SK-N-SH (cell line): ENCODE data around the gene ZNF610. TPM values are rescaled to one million over a fixed set of nuclear protein-coding genes. Genes with fewer than 3 reads are reported as not detected.

Experiments used
- CTCF ChIA-PET: fragments of 300-600, 350-600 bp; formaldehyde crosslinking; extraction: SDS; loops from one replicate; lab custom pipeline; 2021; lab: Yijun Ruan, JAX
- POLR2A ChIA-PET: fragments of 350-600 bp; sonication (Branson Sonifier 250); formaldehyde crosslinking; extraction: SDS; loops from one replicate; lab custom pipeline; 2020; ENCODE audit warnings: antibody characterized with exemption, inconsistent platforms; lab: Yijun Ruan, JAX
- DNase-seq: peaks from one replicate; pipeline ENCODE4 v3.0.0; 2012
- H2AFZ ChIP-seq: fragments of 200-600 bp; sonication (generic); 2 replicates; pipeline ENCODE4 v1.8.1; 2016; ENCODE audit warnings: antibody characterized with exemption, mild to moderate bottlenecking, low read depth
- H3F3A ChIP-seq: fragments of 200-600 bp; sonication (generic); replicated peaks from 2 replicates; pipeline ENCODE3; 2016; ENCODE audit warnings: antibody characterized with exemption, mild to moderate bottlenecking; ENCODE audit not compliant: insufficient read depth
- H3K27ac ChIP-seq, 2 experiments: fragments of 200-500 bp in 1 of 2; fragments of 200-600 bp in 1 of 2; sonication (Bioruptor generic) in 1 of 2; sonication (generic), shearing (Covaris generic) in 1 of 2; 2 replicates each; pipeline versions ENCODE4 v1.5.1 to v1.6.1; 2014 to 2016; ENCODE audit warnings: low read depth in 2 of 2, inconsistent platforms in 1 of 2, low read length in 1 of 2, mild to moderate bottlenecking in 1 of 2, mixed read lengths in 1 of 2
- H3K27me3 ChIP-seq: fragments of 200-600 bp; sonication (generic), shearing (Covaris generic); 2 replicates; pipeline ENCODE4 v1.6.1; 2016; ENCODE audit warnings: mixed run types; ENCODE audit not compliant: insufficient read depth
- H3K36me3 ChIP-seq, 2 experiments: fragments of 200-500 bp in 1 of 2; fragments of 200-600 bp in 1 of 2; sonication (Bioruptor generic) in 1 of 2; sonication (generic) in 1 of 2; replicated peaks in 1 of 2; 2 replicates each; pipeline versions ENCODE3 to v1.5.1; 2014 to 2016; ENCODE audit warnings: low read length in 1 of 2, mild to moderate bottlenecking in 1 of 2; ENCODE audit not compliant: insufficient read depth in 2 of 2, control insufficient read depth in 1 of 2
- H3K4me1 ChIP-seq, 2 experiments: fragments of 200-500 bp in 1 of 2; fragments of 200-600 bp in 1 of 2; sonication (Bioruptor generic) in 1 of 2; sonication (generic), shearing (Covaris generic) in 1 of 2; 2 replicates each; pipeline versions ENCODE4 v1.5.1 to v1.6.1; 2014 to 2016; ENCODE audit warnings: low read depth in 1 of 2, low read length in 1 of 2, mixed run types in 1 of 2; ENCODE audit not compliant: insufficient read depth in 2 of 2, control insufficient read depth in 1 of 2
- H3K4me2 ChIP-seq: fragments of 200-600 bp; sonication (generic), shearing (Covaris generic); 2 replicates; pipeline ENCODE4 v1.6.1; 2017; ENCODE audit warnings: mixed run types
- H3K4me3 ChIP-seq, 2 experiments: fragments of 200-500 bp in 1 of 2; fragments of 200-600 bp in 1 of 2; sonication (Bioruptor generic) in 1 of 2; sonication (generic), shearing (Covaris generic) in 1 of 2; 2 replicates each; pipeline versions ENCODE4 v1.5.1 to v1.8.1; 2014 to 2016; ENCODE audit warnings: low read depth in 2 of 2, inconsistent platforms in 1 of 2, low read length in 1 of 2, mild to moderate bottlenecking in 1 of 2, mixed read lengths in 1 of 2, moderate library complexity in 1 of 2
- H3K79me2 ChIP-seq: fragments of 200-600 bp; sonication (generic); 2 replicates; pipeline ENCODE4 v1.8.1; 2017; ENCODE audit warnings: mild to moderate bottlenecking; ENCODE audit not compliant: insufficient read depth
- H3K9ac ChIP-seq: fragments of 200-600 bp; sonication (generic); 2 replicates; pipeline ENCODE4 v1.6.1; 2017; ENCODE audit warnings: mixed run types
- H3K9me2 ChIP-seq: fragments of 200-600 bp; sonication (generic); 2 replicates; pipeline ENCODE4 v1.6.1; 2017; ENCODE audit warnings: mixed run types
- H3K9me3 ChIP-seq: fragments of 200-600 bp; sonication (generic); 2 replicates; pipeline ENCODE4 v1.6.1; 2017; ENCODE audit warnings: mixed run types, mild to moderate bottlenecking, moderate library complexity
- H4K20me1 ChIP-seq: fragments of 200-600 bp; sonication (generic); 2 replicates; pipeline ENCODE4 v1.6.1; 2017; ENCODE audit warnings: mild to moderate bottlenecking, mixed run types; ENCODE audit not compliant: insufficient read depth
- EP300 ChIP-seq, 2 experiments: IDR thresholded peaks; 2 replicates each; pipeline versions ENCODE4 v1.4.0 to v1.6.1; 2012; ENCODE audit warnings: borderline replicate concordance in 1 of 2, low read depth in 1 of 2, low read length in 1 of 2
- EZH2phosphoT487 ChIP-seq: fragments of 200-600 bp; sonication (generic); IDR thresholded peaks from 2 replicates; pipeline ENCODE4 v1.6.1; 2017; ENCODE audit warnings: low read depth, mixed run types, mild to moderate bottlenecking, antibody characterized with exemption, moderate library complexity, borderline replicate concordance
- GABPA ChIP-seq: IDR thresholded peaks from 2 replicates; pipeline ENCODE4 v1.4.0; 2012; ENCODE audit warnings: low read depth, mild to moderate bottlenecking
- GATA2 ChIP-seq: sonication (generic); formaldehyde crosslinking; IDR thresholded peaks from 2 replicates; pipeline ENCODE4 v1.5.0; 2020; ENCODE audit warnings: mild to moderate bottlenecking, missing genetic modification reagents
- IRF3 ChIP-seq: fragments of 150-350 bp; IDR thresholded peaks from 2 replicates; pipeline ENCODE4 v1.6.1; 2016; ENCODE audit warnings: mild to moderate bottlenecking, low read depth, low read length
- MAX ChIP-seq: IDR thresholded peaks from 2 replicates; pipeline ENCODE4 v1.4.0; 2012; ENCODE audit warnings: low read depth
- MEF2A ChIP-seq: IDR thresholded peaks from 2 replicates; pipeline ENCODE4 v1.4.0; 2012; ENCODE audit warnings: low read depth, borderline replicate concordance
- PBX3 ChIP-seq: IDR thresholded peaks from 2 replicates; pipeline ENCODE4; 2012
- POLR2AphosphoS5 ChIP-seq: IDR thresholded peaks from 2 replicates; pipeline ENCODE4 v1.6.1; 2012; ENCODE audit warnings: low read depth, low read length
- RCOR1 ChIP-seq: fragments of 150-350 bp; IDR thresholded peaks from 2 replicates; pipeline ENCODE4 v1.6.1; 2017; ENCODE audit warnings: antibody characterized with exemption, low read length
- RFX5 ChIP-seq: IDR thresholded peaks from 2 replicates; pipeline ENCODE4 v1.6.1; 2012; ENCODE audit warnings: mild to moderate bottlenecking, improper control_type of control experiment, low read length
- RXRA ChIP-seq: IDR thresholded peaks from 2 replicates; pipeline ENCODE4 v1.4.0; 2012; ENCODE audit warnings: low read depth, mild to moderate bottlenecking, borderline replicate concordance
- SIN3A ChIP-seq: IDR thresholded peaks from 2 replicates; pipeline ENCODE4 v1.6.1; 2012; ENCODE audit warnings: low read depth, mild to moderate bottlenecking, low read length, moderate library complexity, borderline replicate concordance
- SMC3 ChIP-seq: IDR thresholded peaks from 2 replicates; pipeline ENCODE4 v1.6.1; 2012; ENCODE audit warnings: low read depth, low read length, improper control_type of control experiment
- TCF12 ChIP-seq: IDR thresholded peaks from 2 replicates; pipeline ENCODE4 v1.4.0; 2012
- YY1 ChIP-seq: IDR thresholded peaks from 2 replicates; pipeline ENCODE4 v1.4.0; 2012; ENCODE audit warnings: low read depth, mild to moderate bottlenecking
- ZBTB33 ChIP-seq: IDR thresholded peaks from 2 replicates; pipeline ENCODE4 v1.4.0; 2012; ENCODE audit warnings: low read depth, borderline replicate concordance
- WGBS: methylation state at CpG from one replicate; pipeline ENCODE4 v1.1.6; 2017; ENCODE audit warnings: low lambda C conversion rate; 5-methylcytosine and 5-hydroxymethylcytosine counted together
- polyA plus RNA-seq, 3 experiments: library from polyadenylated mRNA; depleted of rRNA; stranded (reverse); fragments of >200 nt; gene quantifications; 2 replicates each; pipeline ENCODE4 v1.2.3, GENCODE V29; 2012

Gene ZNF610
- polyA plus RNA-seq, 1 of the 3 experiments (the other 2 are of a cell fraction): 1.9 TPM

GRCh38 chr19:52345162-52345561 is 9.1 kb downstream of the ZNF610 start:
- no peaks in the 10 kb centered on the region for H3K79me2 ChIP-seq
- no peaks in the 10 kb centered on the region for H3K4me1 ChIP-seq
- no peaks in the 10 kb centered on the region for H3F3A ChIP-seq
- H3K4me2 ChIP-seq: no peak overlapping the region
- POLR2A ChIA-PET: interaction anchor here (1.4 kb wide), 1 partner anchor 9 kb away, joined by 3 read pairs; the partner anchor contains the start of gene ZNF610
- no peaks in the 10 kb centered on the region for H4K20me1 ChIP-seq
- H3K4me3 ChIP-seq: no peak overlapping the region
- no peak overlapping the region for H3K9ac ChIP-seq
- no peak for DNase-seq
- H3K36me3 ChIP-seq: peaks cover 0 to 17% of the 10 kb centered on the region in 2 experiments
- no peak overlapping the region for H2AFZ ChIP-seq
- H3K27ac ChIP-seq: no peak overlapping the region
- no peak for TF ChIP-seq RFX5
- no peak for TF ChIP-seq ZBTB33
- no peak for TF ChIP-seq SIN3A
- TF ChIP-seq MEF2A: no peak
- TF ChIP-seq POLR2AphosphoS5: no peak
- no peak for TF ChIP-seq SMC3
- no peak for TF ChIP-seq TCF12
- no peak for TF ChIP-seq YY1
- TF ChIP-seq GATA2 (CRISPR knock-in tag): no peak
- H3K9me2 ChIP-seq: no peaks in the 10 kb centered on the region
- WGBS: 57% methylated on average over 6 of the region's 6 CpGs
- CTCF ChIA-PET: no interaction called here
- H3K27me3 ChIP-seq: no peaks in the 10 kb centered on the region
- H3K9me3 ChIP-seq: no peaks in the 10 kb centered on the region

- Histone ChIP-seq H3K4me3 (no peak overlapping the region), H3K9me3 (no peaks in the 10 kb centered on the region), H3K27ac (no peak overlapping the region), H3K4me1 (no peaks in the 10 kb centered on the region), H3K9me2 (no peaks in the 10 kb centered on the region), H3K36me3 (peaks cover 14 to 37% of the 10 kb centered on the region in 2 experiments), H3K9ac (no peak overlapping the region), H3F3A (no peaks in the 10 kb centered on the region), H3K4me2 (no peak overlapping the region), H3K27me3 (no peaks in the 10 kb centered on the region), H3K79me2 (no peaks in the 10 kb centered on the region), H2AFZ (no peak overlapping the region), H4K20me1 (no peaks in the 10 kb centered on the region)
- CTCF ChIA-PET: interaction anchor here (0.9 kb wide), 1 partner anchor 395 kb away, joined by 3 read pairs; no protein-coding TSS in a partner anchor
- DNase-seq: peak; percentile 34
- WGBS: 74% methylated on average over 8 of the region's 9 CpGs
- POLR2A ChIA-PET: no interaction called here
- no peak for TF ChIP-seq GABPA
- no peak for TF ChIP-seq EP300 (IDR thresholded peaks at IDR 0.05; ENCODE audit: borderline replicate concordance in 1 of 2, low read depth in 1 of 2, low read length in 1 of 2)
- TF ChIP-seq MAX: no peak
- no peak for TF ChIP-seq EZH2phosphoT487
- no peak for TF ChIP-seq RCOR1
- TF ChIP-seq PBX3: no peak
- no peak for TF ChIP-seq GATA2 (CRISPR knock-in tag)
- TF ChIP-seq ZBTB33: no peak
- TF ChIP-seq IRF3: no peak
- no peak for TF ChIP-seq POLR2AphosphoS5
- TF ChIP-seq MEF2A: no peak
- TF ChIP-seq RXRA: no peak
Observed at GRCh38 chr19:52351512-52351911, 15.5 kb downstream of the ZNF610 start.
